PC-9 (cell line): ENCODE results near the gene ELAPOR1. TPM values are rescaled to one million over a fixed set of nuclear protein-coding genes. Genes with fewer than 3 reads are reported as not detected.

ENCODE experiments used
- BruUV-seq: library from RNA; stranded (reverse); fragments of 400-500 nt; replicated peaks from 2 replicates; lab custom pipeline; 2021; lab: Mats Ljungman, UMichigan
- CTCF ChIA-PET: fragments of 300-600 bp; sonication (Branson Sonifier 250); formaldehyde crosslinking; loops from one replicate; lab custom pipeline; 2022; ENCODE audit warnings: antibody characterized with exemption; lab: Charles Lee
- POLR2A ChIA-PET: fragments of 300-600 bp; sonication (Branson Sonifier 250); formaldehyde crosslinking; loops from one replicate; lab custom pipeline; 2022; ENCODE audit warnings: antibody characterized with exemption; ENCODE audit not compliant: unreplicated experiment; lab: Charles Lee
- DNase-seq, 2 experiments: peaks; one replicate each; pipeline versions ENCODE4 v3.0.0 to v3.0.0-alpha.2; 2015 to 2022; ENCODE audit warnings: mixed read lengths in 1 of 2
- H2AFZ ChIP-seq: fragments of 200-600 bp; sonication (generic); 2 replicates; pipeline ENCODE4 v1.8.1; 2017; ENCODE audit warnings: antibody characterized with exemption
- H3F3A ChIP-seq: fragments of 200-600 bp; sonication (generic); 2 replicates; pipeline ENCODE4 v1.8.1; 2017; ENCODE audit warnings: antibody characterized with exemption, mild to moderate bottlenecking, low read depth; ENCODE audit not compliant: insufficient read depth
- H3K27ac ChIP-seq: fragments of 200-600 bp; sonication (generic); 2 replicates; pipeline ENCODE4 v1.6.1; 2016; ENCODE audit warnings: mixed run types
- H3K27me3 ChIP-seq: fragments of 200-600 bp; sonication (generic); 2 replicates; pipeline ENCODE4 v1.6.1; 2016; ENCODE audit warnings: low read depth, mixed run types; ENCODE audit not compliant: insufficient read depth
- H3K36me3 ChIP-seq: fragments of 200-600 bp; sonication (generic); 2 replicates; pipeline ENCODE4 v1.6.1; 2016; ENCODE audit warnings: low read depth, mixed run types
- H3K4me1 ChIP-seq: fragments of 200-600 bp; sonication (generic); replicated peaks from 2 replicates; pipeline ENCODE4 v1.6.1; 2016; ENCODE audit warnings: mixed run types; ENCODE audit not compliant: insufficient read depth
- H3K4me2 ChIP-seq: fragments of 200-600 bp; sonication (generic); 2 replicates; pipeline ENCODE4 v1.6.1; 2017; ENCODE audit warnings: mixed run types
- H3K4me3 ChIP-seq: fragments of 200-600 bp; sonication (generic); 2 replicates; pipeline ENCODE4 v1.6.1; 2016; ENCODE audit warnings: mixed run types
- H3K79me2 ChIP-seq: fragments of 200-600 bp; sonication (generic); 2 replicates; pipeline ENCODE4 v1.6.1; 2017; ENCODE audit warnings: low read depth, mixed run types
- H3K9me2 ChIP-seq: fragments of 200-600 bp; sonication (generic); 2 replicates; pipeline ENCODE4 v1.8.1; 2017; ENCODE audit warnings: mild to moderate bottlenecking; ENCODE audit not compliant: insufficient read depth
- H3K9me3 ChIP-seq: fragments of 200-600 bp; sonication (generic); 2 replicates; pipeline ENCODE4 v1.8.1; 2016; ENCODE audit warnings: low read depth; ENCODE audit not compliant: insufficient read depth
- H4K20me1 ChIP-seq: fragments of 200-600 bp; sonication (generic); 2 replicates; pipeline ENCODE4 v1.8.1; 2017; ENCODE audit not compliant: insufficient read depth
- CTCF ChIP-seq: fragments of 200-600 bp; sonication (generic); conservative IDR thresholded peaks from 2 replicates; pipeline ENCODE4 v1.6.1; 2017; ENCODE audit warnings: mixed run types, antibody characterized with exemption, mild to moderate bottlenecking, moderate library complexity
- EZH2 ChIP-seq: fragments of 200-600 bp; sonication (generic); IDR thresholded peaks from 2 replicates; pipeline ENCODE4 v1.8.0; 2017; ENCODE audit warnings: antibody characterized with exemption, low read depth
- intact Hi-C: fragments of 100-400 bp; cut with micrococcal nuclease; formaldehyde crosslinking; loops from one replicate; pipeline ENCODE4 v1.10.0; 2022; ENCODE audit not compliant: unreplicated experiment
- total RNA-seq: library from RNA; stranded (reverse); gene quantifications from 2 replicates; pipeline ENCODE4 v1.2.3, GENCODE V29; 2021

ELAPOR1 gene
- total RNA-seq, 1 experiment from 2014 or later: 2.0 TPM

- no peak for TF ChIP-seq EZH2
- TF ChIP-seq CTCF: no peak
- H3K27ac ChIP-seq: no peak overlapping the region
- H4K20me1 ChIP-seq: no peaks in the 10 kb centered on the region
- no peak for DNase-seq
- BruUV-seq: no TSS peak
- intact Hi-C loops: no loop called here
- H3K27me3 ChIP-seq: no peaks in the 10 kb centered on the region
- H3K9me2 ChIP-seq: no peaks in the 10 kb centered on the region
- peaks cover 5% of the 10 kb centered on the region for H3F3A ChIP-seq
- no peak overlapping the region for H3K4me3 ChIP-seq
- POLR2A ChIA-PET: no interaction called here
- CTCF ChIA-PET: no interaction called here
- no peaks in the 10 kb centered on the region for H3K9me3 ChIP-seq
- no peak overlapping the region for H2AFZ ChIP-seq
- no peak overlapping the region for H3K4me2 ChIP-seq
- peaks cover 7% of the 10 kb centered on the region for H3K4me1 ChIP-seq
- no peaks in the 10 kb centered on the region for H3K36me3 ChIP-seq
- H3K79me2 ChIP-seq: no peaks in the 10 kb centered on the region
Measured at GRCh38 chr1:109156916-109157385, 43.0 kb downstream of the ELAPOR1 start.

GRCh38 chr1:109158433-109158832 is 44.5 kb downstream of the ELAPOR1 start:
- Histone ChIP-seq H3K36me3 (no peaks in the 10 kb centered on the region), H3K27ac (no peak overlapping the region), H3K27me3 (no peaks in the 10 kb centered on the region), H3F3A (peaks cover 16% of the 10 kb centered on the region), H4K20me1 (no peaks in the 10 kb centered on the region), H3K4me2 (no peak overlapping the region), H3K4me1 (peaks cover 19% of the 10 kb centered on the region), H3K9me3 (no peaks in the 10 kb centered on the region), H3K9me2 (no peaks in the 10 kb centered on the region), H3K4me3 (no peak overlapping the region), H2AFZ (no peak overlapping the region), H3K79me2 (no peaks in the 10 kb centered on the region)
- DNase-seq: no peak
- intact Hi-C loops: no loop called here
- CTCF ChIA-PET: no interaction called here
- BruUV-seq: no TSS peak
- TF ChIP-seq CTCF (no peak), EZH2 (no peak)
- POLR2A ChIA-PET: no interaction called here

GRCh38 chr1:109159326-109159725 is 45.4 kb downstream of the ELAPOR1 start:
- no peaks in the 10 kb centered on the region for H3K9me2 ChIP-seq
- intact Hi-C loops: no loop called here
- H3F3A ChIP-seq: peaks cover 16% of the 10 kb centered on the region
- ChIA-PET CTCF (no interaction called here), POLR2A (no interaction called here)
- DNase-seq: no peak
- TF ChIP-seq EZH2 (no peak), CTCF (no peak)
- no TSS peak for BruUV-seq
- H3K4me3 ChIP-seq: no peak overlapping the region
- H3K79me2 ChIP-seq: no peaks in the 10 kb centered on the region
- H3K27ac ChIP-seq: no peak overlapping the region
- H3K4me1 ChIP-seq: peaks cover 19% of the 10 kb centered on the region
- no peaks in the 10 kb centered on the region for H3K9me3 ChIP-seq
- H3K4me2 ChIP-seq: no peak overlapping the region
- no peak overlapping the region for H2AFZ ChIP-seq
- no peaks in the 10 kb centered on the region for H4K20me1 ChIP-seq
- H3K36me3 ChIP-seq: no peaks in the 10 kb centered on the region
- H3K27me3 ChIP-seq: no peaks in the 10 kb centered on the region
